ENCODE measurements around the gene PSORS1C1. TPM values are rescaled to one million over a fixed set of nuclear protein-coding genes. Genes with fewer than 3 reads are reported as not detected.
"Not testable (repeated sequence)": the region's sequence is repeated elsewhere in the genome, so short reads cannot be mapped to it uniquely, and the experiment has no call there.

PSORS1C1 gene
- polyA plus RNA-seq, 4 donors: 0.19 to 40.5 (median 19.6) TPM

- DNase-seq (no peak), FAIRE-seq (no peak)
- 36 to 37% (median 37%) methylated on average over 8 of the region's 8 CpGs for whole genome bisulfite sequencing, 3 donors
- no peaks in the 10 kb centered on the region for H3K36me3 ChIP-seq (ENCODE audit: control insufficient read depth in 3 of 3, insufficient read depth in 2 of 3, low read depth in 1 of 3, low read length in 3 of 3)
- no peak overlapping the region for H3K27ac ChIP-seq (ENCODE audit: low read depth in 1 of 3, low read length in 2 of 3)
- peaks cover 0 to 4% (median 2%) of the 10 kb centered on the region in 3 donors for H3K4me1 ChIP-seq (ENCODE audit: control insufficient read depth in 3 of 3, insufficient read depth in 2 of 3, low read depth in 1 of 3, low read length in 2 of 3)
- no peaks in the 10 kb centered on the region for H3K9me3 ChIP-seq (ENCODE audit: control insufficient read depth in 2 of 2, insufficient read depth in 1 of 2, low read depth in 1 of 2, low read length in 1 of 2)
- no peak overlapping the region for H3K4me3 ChIP-seq (ENCODE audit: low read depth in 1 of 3, low read length in 3 of 3)
- H3K27me3 ChIP-seq (ENCODE audit: control insufficient read depth in 3 of 3, insufficient read depth in 3 of 3, low read length in 3 of 3): no peaks in the 10 kb centered on the region
These were observed 63.8 kb downstream of the PSORS1C1 start for GRCh38 chr6:31178143-31179041.

- H3K36me3 ChIP-seq (ENCODE audit: control insufficient read depth in 3 of 3, insufficient read depth in 2 of 3, low read depth in 1 of 3, low read length in 3 of 3): no peaks in the 10 kb centered on the region
- peak overlapping the region in 2 of 3 donors; percentile 1 to 8 for H3K27ac ChIP-seq (ENCODE audit: low read depth in 1 of 3, low read length in 2 of 3)
- WGBS, 3 donors: 36 to 59% (median 53%) methylated on average over 4 of the region's 4 CpGs
- no peak overlapping the region for H3K4me3 ChIP-seq (ENCODE audit: low read depth in 1 of 3, low read length in 3 of 3)
- DNase-seq (no peak), FAIRE-seq (no peak)
- H3K9me3 ChIP-seq (ENCODE audit: control insufficient read depth in 2 of 2, insufficient read depth in 1 of 2, low read depth in 1 of 2, low read length in 1 of 2): no peaks in the 10 kb centered on the region
- no peaks in the 10 kb centered on the region for H3K27me3 ChIP-seq (ENCODE audit: control insufficient read depth in 3 of 3, insufficient read depth in 3 of 3, low read length in 3 of 3)
- peaks cover 0 to 4% (median 2%) of the 10 kb centered on the region in 3 donors for H3K4me1 ChIP-seq (ENCODE audit: control insufficient read depth in 3 of 3, insufficient read depth in 2 of 3, low read depth in 1 of 3, low read length in 2 of 3)
These were observed 64.4 kb downstream of the PSORS1C1 start for GRCh38 chr6:31179042-31179386.

- Histone ChIP-seq H3K27me3 (ENCODE audit: control insufficient read depth in 3 of 3, insufficient read depth in 3 of 3, low read length in 3 of 3) (no peaks in the 10 kb centered on the region), H3K27ac (ENCODE audit: low read depth in 1 of 3, low read length in 2 of 3) (no peak overlapping the region), H3K9me3 (ENCODE audit: control insufficient read depth in 2 of 2, insufficient read depth in 1 of 2, low read depth in 1 of 2, low read length in 1 of 2) (no peaks in the 10 kb centered on the region), H3K36me3 (ENCODE audit: control insufficient read depth in 3 of 3, insufficient read depth in 2 of 3, low read depth in 1 of 3, low read length in 3 of 3) (no peaks in the 10 kb centered on the region), H3K4me1 (ENCODE audit: control insufficient read depth in 3 of 3, insufficient read depth in 2 of 3, low read depth in 1 of 3, low read length in 2 of 3) (peaks cover 0 to 4% (median 2%) of the 10 kb centered on the region in 3 donors), H3K4me3 (ENCODE audit: low read depth in 1 of 3, low read length in 3 of 3) (peak overlapping the region in 1 of 3 donors; percentile 59)
- FAIRE-seq: no peak
- 95 to 97% (median 95%) methylated on average over 8 of the region's 8 CpGs for WGBS, 3 donors
- DNase-seq: no peak
These were observed 65.3 kb downstream of the PSORS1C1 start for GRCh38 chr6:31179896-31180295.

- H3K4me3 ChIP-seq (ENCODE audit: low read depth in 1 of 3, low read length in 3 of 3): peak overlapping the region in 1 of 3 donors; percentile 59
- H3K9me3 ChIP-seq (ENCODE audit: control insufficient read depth in 2 of 2, insufficient read depth in 1 of 2, low read depth in 1 of 2, low read length in 1 of 2): no peaks in the 10 kb centered on the region
- H3K27ac ChIP-seq (ENCODE audit: low read depth in 1 of 3, low read length in 2 of 3): no peak overlapping the region
- H3K27me3 ChIP-seq (ENCODE audit: control insufficient read depth in 3 of 3, insufficient read depth in 3 of 3, low read length in 3 of 3): no peaks in the 10 kb centered on the region
- 71 to 96% (median 82%) methylated on average over 26 of the region's 26 CpGs for WGBS, 3 donors
- H3K4me1 ChIP-seq (ENCODE audit: control insufficient read depth in 3 of 3, insufficient read depth in 2 of 3, low read depth in 1 of 3, low read length in 2 of 3): peaks cover 0 to 4% (median 2%) of the 10 kb centered on the region in 3 donors
- DNase-seq: peak in 1 of 2 donors; percentile 70
- FAIRE-seq: no peak
- H3K36me3 ChIP-seq (ENCODE audit: control insufficient read depth in 3 of 3, insufficient read depth in 2 of 3, low read depth in 1 of 3, low read length in 3 of 3): no peaks in the 10 kb centered on the region
These were observed 65.9 kb downstream of the PSORS1C1 start for GRCh38 chr6:31180500-31180899.

GRCh38 chr6:31183287-31183686 lies 68.7 kb downstream of the PSORS1C1 start:
- H3K4me3 ChIP-seq (ENCODE audit: low read depth in 1 of 3, low read length in 3 of 3): peak overlapping the region in 1 of 3 donors; percentile 20
- not testable (repeated sequence) for FAIRE-seq; H3K27me3 ChIP-seq (ENCODE audit: control insufficient read depth in 3 of 3, insufficient read depth in 3 of 3, low read length in 3 of 3); H3K36me3 ChIP-seq (ENCODE audit: control insufficient read depth in 3 of 3, insufficient read depth in 2 of 3, low read depth in 1 of 3, low read length in 3 of 3); H3K9me3 ChIP-seq (ENCODE audit: control insufficient read depth in 2 of 2, insufficient read depth in 1 of 2, low read depth in 1 of 2, low read length in 1 of 2); H3K27ac ChIP-seq (ENCODE audit: low read depth in 1 of 3, low read length in 2 of 3); DNase-seq; H3K4me1 ChIP-seq (ENCODE audit: control insufficient read depth in 3 of 3, insufficient read depth in 2 of 3, low read depth in 1 of 3, low read length in 2 of 3)
- 17 to 42% (median 41%) methylated on average over 2 of the region's 2 CpGs for WGBS, 3 donors

GRCh38 chr6:31183859-31184258 lies 69.3 kb downstream of the PSORS1C1 start:
- 12 to 53% (median 39%) methylated on average over 6 of the region's 6 CpGs for WGBS, 3 donors
- not testable (repeated sequence) for H3K27ac ChIP-seq (ENCODE audit: low read depth in 1 of 3, low read length in 2 of 3); FAIRE-seq; H3K36me3 ChIP-seq (ENCODE audit: control insufficient read depth in 3 of 3, insufficient read depth in 2 of 3, low read depth in 1 of 3, low read length in 3 of 3); DNase-seq; H3K27me3 ChIP-seq (ENCODE audit: control insufficient read depth in 3 of 3, insufficient read depth in 3 of 3, low read length in 3 of 3); H3K9me3 ChIP-seq (ENCODE audit: control insufficient read depth in 2 of 2, insufficient read depth in 1 of 2, low read depth in 1 of 2, low read length in 1 of 2); H3K4me1 ChIP-seq (ENCODE audit: control insufficient read depth in 3 of 3, insufficient read depth in 2 of 3, low read depth in 1 of 3, low read length in 2 of 3)
- H3K4me3 ChIP-seq (ENCODE audit: low read depth in 1 of 3, low read length in 3 of 3): peak overlapping the region in 1 of 3 donors; percentile 37

- H3K27me3 ChIP-seq (ENCODE audit: control insufficient read depth in 3 of 3, insufficient read depth in 3 of 3, low read length in 3 of 3); H3K4me1 ChIP-seq (ENCODE audit: control insufficient read depth in 3 of 3, insufficient read depth in 2 of 3, low read depth in 1 of 3, low read length in 2 of 3); H3K9me3 ChIP-seq (ENCODE audit: control insufficient read depth in 2 of 2, insufficient read depth in 1 of 2, low read depth in 1 of 2, low read length in 1 of 2); H3K36me3 ChIP-seq (ENCODE audit: control insufficient read depth in 3 of 3, insufficient read depth in 2 of 3, low read depth in 1 of 3, low read length in 3 of 3); FAIRE-seq; DNase-seq: not testable (repeated sequence)
- Histone ChIP-seq H3K4me3 (ENCODE audit: low read depth in 1 of 3, low read length in 3 of 3) (peak overlapping the region in 1 of 3 donors; percentile 55), H3K27ac (ENCODE audit: low read depth in 1 of 3, low read length in 2 of 3) (peak overlapping the region in 2 of 3 donors; percentile 42 to 96)
- WGBS, 3 donors: 11 to 40% (median 23%) methylated on average over 4 of the region's 4 CpGs
These were observed 71.1 kb downstream of the PSORS1C1 start for GRCh38 chr6:31185695-31186051.

- peak overlapping the region in 2 of 3 donors; percentile 68 to 96 for H3K27ac ChIP-seq (ENCODE audit: low read depth in 1 of 3, low read length in 2 of 3)
- FAIRE-seq (no peak), DNase-seq (peak in 1 of 2 donors; percentile 91)
- no peaks in the 10 kb centered on the region for H3K4me1 ChIP-seq (ENCODE audit: control insufficient read depth in 3 of 3, insufficient read depth in 2 of 3, low read depth in 1 of 3, low read length in 2 of 3)
- peak overlapping the region in 2 of 3 donors; percentile 12 to 55 for H3K4me3 ChIP-seq (ENCODE audit: low read depth in 1 of 3, low read length in 3 of 3)
- no peaks in the 10 kb centered on the region for H3K9me3 ChIP-seq (ENCODE audit: control insufficient read depth in 2 of 2, insufficient read depth in 1 of 2, low read depth in 1 of 2, low read length in 1 of 2)
- H3K36me3 ChIP-seq (ENCODE audit: control insufficient read depth in 3 of 3, insufficient read depth in 2 of 3, low read depth in 1 of 3, low read length in 3 of 3): no peaks in the 10 kb centered on the region
- no peaks in the 10 kb centered on the region for H3K27me3 ChIP-seq (ENCODE audit: control insufficient read depth in 3 of 3, insufficient read depth in 3 of 3, low read length in 3 of 3)
- WGBS, 3 donors: 10 to 53% (median 36%) methylated on average over 24 of the region's 24 CpGs
These were observed 71.6 kb downstream of the PSORS1C1 start for GRCh38 chr6:31186052-31186734.
